Body of pancreas (tissue), 4 donors: ENCODE measurements around the gene MKRN1.

Source experiments
- POLR2A ChIP-seq, 3 donors: fragments of 450-650 bp; IDR thresholded peaks; one replicate each; pipeline ENCODE4 v1.6.1; 2016; ENCODE audit warnings: antibody characterized with exemption in 3 of 3, mild to moderate bottlenecking in 2 of 3
- TF ChIP-seq, protein P1 (sequence below), 7 experiments: fragments of 450-650 bp in 4 of 7; fragments of 200-600 bp in 3 of 7; sonication (generic) in 3 of 7; IDR thresholded peaks; one replicate each; pipeline ENCODE4 v1.5.1; 2016 to 2019; ENCODE audit warnings: antibody characterized with exemption in 7 of 7

DNA sequence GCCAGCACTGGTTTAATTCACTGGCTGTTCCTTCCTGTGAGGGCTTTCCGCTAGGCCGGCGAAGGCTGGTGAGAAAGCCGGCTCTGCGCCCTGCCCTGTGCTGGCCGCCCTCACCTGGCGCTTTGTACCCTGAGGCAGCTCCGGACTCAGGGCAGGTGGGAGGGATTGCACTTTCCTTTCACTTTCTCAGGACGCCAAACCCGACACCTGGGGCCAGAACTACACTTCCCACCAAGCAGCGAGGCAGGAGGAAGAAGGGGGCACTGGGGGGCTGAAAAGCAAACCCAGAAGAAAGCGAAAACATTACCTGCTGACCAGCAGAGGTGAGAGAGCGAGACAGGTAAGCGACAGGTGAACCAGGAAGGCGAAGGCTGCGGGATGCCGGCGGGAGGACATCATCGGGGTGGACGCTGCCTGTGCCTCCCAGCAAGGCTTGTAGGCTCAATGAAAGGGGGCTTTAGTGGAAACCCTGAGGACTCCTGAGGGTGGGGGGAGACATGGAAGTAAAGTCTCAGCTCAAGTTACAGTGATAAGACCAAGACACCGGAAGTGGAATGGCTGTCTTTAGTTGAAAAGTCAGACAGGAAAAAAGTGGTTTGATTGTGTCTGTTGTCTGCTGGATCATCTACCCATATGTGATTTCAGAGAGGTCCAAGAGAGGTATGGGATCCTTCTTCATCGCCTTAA is 75.3 kb downstream of the MKRN1 start, which contains the start of gene RAB19:
- TF ChIP-seq, protein P1, sequence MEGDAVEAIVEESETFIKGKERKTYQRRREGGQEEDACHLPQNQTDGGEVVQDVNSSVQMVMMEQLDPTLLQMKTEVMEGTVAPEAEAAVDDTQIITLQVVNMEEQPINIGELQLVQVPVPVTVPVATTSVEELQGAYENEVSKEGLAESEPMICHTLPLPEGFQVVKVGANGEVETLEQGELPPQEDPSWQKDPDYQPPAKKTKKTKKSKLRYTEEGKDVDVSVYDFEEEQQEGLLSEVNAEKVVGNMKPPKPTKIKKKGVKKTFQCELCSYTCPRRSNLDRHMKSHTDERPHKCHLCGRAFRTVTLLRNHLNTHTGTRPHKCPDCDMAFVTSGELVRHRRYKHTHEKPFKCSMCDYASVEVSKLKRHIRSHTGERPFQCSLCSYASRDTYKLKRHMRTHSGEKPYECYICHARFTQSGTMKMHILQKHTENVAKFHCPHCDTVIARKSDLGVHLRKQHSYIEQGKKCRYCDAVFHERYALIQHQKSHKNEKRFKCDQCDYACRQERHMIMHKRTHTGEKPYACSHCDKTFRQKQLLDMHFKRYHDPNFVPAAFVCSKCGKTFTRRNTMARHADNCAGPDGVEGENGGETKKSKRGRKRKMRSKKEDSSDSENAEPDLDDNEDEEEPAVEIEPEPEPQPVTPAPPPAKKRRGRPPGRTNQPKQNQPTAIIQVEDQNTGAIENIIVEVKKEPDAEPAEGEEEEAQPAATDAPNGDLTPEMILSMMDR (IDR thresholded peaks at IDR 0.05): no peak
- TF ChIP-seq POLR2A (IDR thresholded peaks at IDR 0.05): peak; percentile 29 to 70 (median 67)
